ENCODE results near the gene LDB2.

The LDB2 gene

GRCh38 chr4:16802044-16802443, 96.4 kb downstream of the LDB2 start:
- no peak for DNase-seq (ENCODE audit: low spot score)

DNA sequence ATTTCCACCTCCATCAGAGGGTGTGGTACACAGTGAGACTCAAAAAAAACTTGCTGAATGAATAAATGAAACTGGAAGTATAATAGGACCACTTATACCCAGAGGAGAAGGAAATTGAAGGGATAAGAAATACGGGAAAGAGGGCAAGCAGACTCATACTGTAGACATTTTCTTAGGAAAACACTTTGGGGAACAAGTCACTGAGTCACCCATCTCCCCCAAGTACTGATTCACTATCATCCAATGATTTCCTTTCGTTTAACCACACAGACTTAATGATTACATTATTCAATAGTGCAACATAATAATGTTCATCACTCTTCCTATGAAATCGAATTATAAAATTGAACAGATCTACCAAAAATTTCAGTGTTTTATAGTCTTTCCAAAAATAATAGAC, 97.1 kb downstream of the LDB2 start:
- DNase-seq (ENCODE audit: low spot score), result no peak

GRCh38 chr4:16794816-16795445, 103.5 kb downstream of the LDB2 start:
- DNase-seq (ENCODE audit: low spot score), result peak; percentile 39

DNA sequence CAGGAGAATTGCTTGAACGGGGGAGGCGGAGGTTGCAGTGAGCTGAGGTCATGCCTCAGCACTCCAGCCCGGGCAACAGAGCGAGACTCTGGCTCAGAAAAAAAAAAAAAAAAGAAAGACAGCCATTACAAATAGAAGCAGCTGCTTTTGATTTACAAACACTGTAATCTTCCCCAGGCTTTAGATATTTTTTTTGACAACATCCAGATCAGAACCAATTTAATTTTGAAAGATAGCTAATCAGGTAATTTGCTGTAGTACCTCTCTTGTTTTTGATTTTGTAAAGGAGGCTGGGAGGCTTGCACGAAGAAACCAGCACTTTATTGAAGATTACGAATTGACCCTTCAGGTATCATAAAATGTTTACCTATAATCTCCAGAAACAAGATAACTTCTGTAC, 107.0 kb downstream of the LDB2 start:
- no peak for DNase-seq (ENCODE audit: low spot score)

DNA sequence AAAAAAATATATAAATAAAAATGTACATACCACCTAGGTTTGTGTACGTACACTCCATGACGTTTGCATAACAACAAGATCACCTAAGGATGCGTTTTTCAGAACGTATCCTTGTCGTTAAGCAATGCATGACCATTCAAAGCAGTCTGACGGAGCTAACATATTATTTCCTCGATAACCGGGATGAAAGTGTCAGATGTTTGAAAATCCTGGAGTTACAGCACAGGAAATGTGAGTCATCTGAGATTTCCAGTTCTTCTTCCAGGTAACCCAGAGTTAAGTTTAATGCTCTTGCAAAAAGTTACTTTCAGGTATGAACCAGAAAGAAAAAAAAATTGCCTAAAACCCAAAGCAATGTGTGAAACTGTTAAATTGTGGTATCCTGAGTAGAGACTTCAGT, 107.9 kb downstream of the LDB2 start:
- no peak for DNase-seq (ENCODE audit: low spot score)

- DNase-seq (ENCODE audit: low spot score), result no peak
Measured at GRCh38 chr4:16788868-16789267, 109.6 kb downstream of the LDB2 start.

DNA sequence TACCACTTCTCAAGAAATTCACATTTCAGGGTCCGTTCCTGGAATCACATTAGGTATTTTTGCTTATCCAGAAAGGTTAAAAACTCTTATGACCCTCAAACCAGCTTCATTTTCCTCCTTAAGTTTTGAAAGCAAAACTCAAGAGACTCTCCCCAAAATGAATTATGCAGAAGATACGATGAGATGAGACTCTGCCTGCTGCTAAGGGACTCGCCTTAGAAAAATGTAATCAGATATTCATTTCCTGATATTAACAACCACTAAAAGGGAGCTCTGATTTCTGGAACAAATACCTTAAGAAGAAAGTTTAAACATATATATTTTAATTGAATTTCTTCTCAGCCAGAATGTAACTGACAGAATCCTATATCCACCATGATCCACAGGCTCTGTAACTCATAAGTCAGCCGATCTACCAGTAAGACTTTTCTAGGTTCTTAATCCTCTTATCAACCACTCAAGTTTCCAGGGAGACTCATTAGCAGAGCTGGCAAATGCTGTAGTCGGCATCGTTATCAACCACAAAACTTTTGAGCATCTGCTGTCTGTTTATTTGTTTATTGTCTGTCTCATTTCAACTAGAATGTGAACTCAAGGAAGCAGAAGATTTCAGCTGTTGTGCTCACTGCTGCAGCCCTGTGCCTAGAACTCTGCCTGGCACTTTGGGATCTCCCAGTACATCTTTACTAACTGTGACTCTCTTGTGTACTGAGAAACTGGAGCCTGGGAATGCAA, 112.5 kb downstream of the LDB2 start:
- no peak for DNase-seq (ENCODE audit: low spot score)

DNA sequence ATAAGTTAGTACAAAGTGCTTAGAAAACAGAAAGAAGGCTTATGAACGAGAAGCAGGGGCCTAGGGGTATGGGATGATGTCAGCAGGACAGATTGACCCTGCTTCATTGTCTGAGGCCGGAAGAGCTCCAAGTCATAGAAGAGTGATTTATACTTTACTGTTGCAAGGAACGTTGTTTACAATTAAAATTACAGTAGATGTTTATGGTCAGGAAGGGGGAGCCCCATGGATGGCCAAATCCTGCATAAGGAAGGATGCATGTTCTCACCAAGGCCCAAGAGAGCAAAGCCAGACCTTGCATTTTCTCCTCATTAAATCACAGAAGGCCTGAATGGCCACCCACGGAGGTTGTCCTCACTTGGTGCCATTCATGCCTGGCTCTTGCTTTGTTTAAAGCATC, 115.3 kb downstream of the LDB2 start:
- no peak for DNase-seq (ENCODE audit: low spot score)

DNA sequence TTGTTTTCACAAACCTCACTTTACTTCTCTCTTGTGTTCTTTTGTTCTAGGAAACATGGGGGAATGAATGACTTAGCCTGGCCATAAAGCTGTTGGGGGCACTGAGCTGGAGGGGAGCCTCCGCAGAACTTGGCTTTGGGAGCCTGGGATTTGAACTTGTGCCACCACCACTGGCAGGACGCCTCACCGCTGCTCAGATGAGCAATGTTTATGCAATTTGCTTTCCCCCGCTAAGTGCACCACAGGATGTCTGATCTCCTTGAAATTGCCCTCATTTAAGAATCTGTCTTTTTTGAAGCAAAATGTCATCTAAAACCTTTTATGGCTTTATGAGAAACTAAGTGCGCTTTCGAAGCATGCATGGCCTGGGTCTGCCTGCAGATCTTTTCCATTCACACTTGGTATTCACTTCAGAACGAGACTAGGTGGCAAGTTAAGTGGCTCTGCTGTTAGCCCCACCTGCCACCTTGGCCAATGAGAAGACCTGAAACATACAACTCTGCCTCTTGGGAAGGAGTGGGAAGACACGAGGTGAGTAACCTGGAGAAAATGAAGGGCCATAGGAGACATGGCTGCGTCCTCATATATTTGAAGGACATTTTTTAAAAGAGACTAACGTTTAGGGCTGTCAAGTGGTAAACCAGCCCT, 119.3 kb downstream of the LDB2 start:
- no peak for DNase-seq (ENCODE audit: low spot score)

GRCh38 chr4:16777726-16778125, 120.7 kb downstream of the LDB2 start:
- no peak for DNase-seq (ENCODE audit: low spot score)

DNA sequence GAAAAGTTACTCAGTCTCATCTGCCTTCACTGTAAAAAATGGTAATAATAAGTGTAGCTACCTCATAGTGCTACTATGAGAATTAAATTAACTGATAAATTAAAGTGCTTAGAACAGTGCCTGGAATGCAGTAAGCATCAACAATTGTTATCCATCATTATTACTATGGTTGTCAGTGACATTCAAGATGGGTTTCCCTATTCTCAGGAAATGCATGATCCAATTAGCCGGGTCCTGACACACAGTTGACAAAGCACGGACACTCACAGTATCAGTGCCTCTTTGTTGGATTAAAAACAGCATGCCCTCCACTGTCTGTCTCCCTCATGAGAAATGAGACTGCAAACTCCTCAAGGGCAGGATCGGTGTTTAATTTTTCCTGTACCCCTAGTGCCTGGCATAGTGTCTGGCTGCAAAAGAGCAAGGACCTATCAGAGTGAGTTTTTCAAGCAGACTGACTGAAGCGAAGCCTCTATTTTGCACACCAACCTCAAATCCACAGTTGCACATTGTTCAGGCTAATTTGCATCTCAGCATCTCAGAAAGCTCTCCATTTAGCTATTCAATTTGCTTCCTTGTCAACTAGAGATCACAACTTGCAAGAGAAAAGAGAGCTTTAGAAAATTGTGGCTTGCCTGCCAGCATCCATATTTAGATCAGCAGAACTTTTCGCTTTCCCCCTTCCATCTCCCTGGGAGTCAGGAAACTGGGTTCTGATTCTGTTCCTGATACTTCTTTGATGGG, 122.9 kb downstream of the LDB2 start:
- no peak for DNase-seq (ENCODE audit: low spot score)

DNA sequence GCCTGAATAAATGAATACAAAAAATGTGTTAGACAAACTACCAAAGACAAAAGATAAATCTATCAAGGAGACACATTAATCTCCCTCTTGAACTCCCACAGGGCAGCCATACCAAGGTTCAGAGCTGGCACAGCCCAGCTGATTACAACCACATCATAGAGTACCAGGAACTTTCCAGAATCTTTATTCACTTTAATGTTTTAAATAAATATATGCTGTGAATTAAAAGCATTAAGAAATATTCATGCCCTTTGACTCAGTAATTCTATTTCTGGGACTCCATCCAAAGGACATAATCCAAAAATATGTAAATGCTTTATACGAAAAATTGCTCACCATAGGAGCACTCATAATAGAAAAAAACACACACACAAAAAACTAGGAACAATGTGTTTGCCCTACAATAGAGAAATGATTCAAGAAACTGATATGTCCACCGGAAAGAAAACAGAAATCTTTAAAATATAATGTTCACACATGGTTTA, 126.0 kb downstream of the LDB2 start:
- no peak for DNase-seq (ENCODE audit: low spot score)

DNA sequence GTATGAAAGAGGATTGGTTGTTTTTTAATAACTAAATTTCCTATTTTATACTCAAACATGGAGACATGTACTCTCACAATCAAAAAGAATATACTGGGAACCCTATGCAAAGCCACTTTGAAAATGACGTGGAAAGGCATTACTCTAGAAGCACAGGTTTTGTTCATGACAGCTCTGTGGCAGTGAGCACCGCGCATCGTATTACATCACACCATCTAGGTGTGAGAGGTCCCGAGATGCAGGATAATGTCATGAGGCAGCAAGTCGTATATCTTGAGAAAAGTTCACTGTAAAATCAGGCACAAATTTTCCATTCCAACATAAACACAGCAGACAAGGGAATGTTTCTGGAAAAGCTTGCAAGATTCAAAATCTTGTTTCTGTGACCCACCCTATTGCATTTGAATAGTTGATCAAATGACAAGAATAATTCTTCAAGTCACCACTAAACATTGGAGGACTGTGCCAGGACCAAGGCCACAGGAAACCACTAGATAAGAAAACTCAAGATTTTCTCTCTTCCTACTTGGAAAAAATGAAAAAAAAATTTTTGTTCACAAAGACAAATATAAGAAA, 127.6 kb downstream of the LDB2 start:
- DNase-seq (ENCODE audit: low spot score), result no peak

GRCh38 chr4:16767861-16768260, 130.6 kb downstream of the LDB2 start:
- no peak for DNase-seq (ENCODE audit: low spot score)

DNA sequence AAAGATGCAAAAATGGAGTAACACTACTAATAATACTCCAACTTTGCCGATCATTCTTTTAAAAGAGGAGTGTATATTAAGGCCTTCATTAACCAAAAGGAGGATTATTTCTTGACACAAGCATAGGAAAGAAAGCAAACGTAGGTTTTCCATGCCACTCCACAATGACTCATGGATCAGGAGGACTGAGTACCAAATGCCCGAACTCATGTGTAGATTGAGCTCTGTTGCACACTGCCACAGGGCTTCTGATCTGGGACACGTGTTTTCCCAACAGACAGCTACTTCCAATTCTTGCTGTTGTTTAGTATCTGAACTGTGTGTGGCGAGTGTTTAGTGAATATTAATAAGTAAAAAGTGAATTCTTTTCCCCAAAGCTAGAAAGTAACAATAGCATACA, 131.2 kb downstream of the LDB2 start:
- DNase-seq (ENCODE audit: low spot score), result no peak

GRCh38 chr4:16765546-16765945, 132.9 kb downstream of the LDB2 start:
- no peak for DNase-seq (ENCODE audit: low spot score)

- DNase-seq (ENCODE audit: low spot score), result no peak
Measured at GRCh38 chr4:16764622-16765021, 133.8 kb downstream of the LDB2 start.

GRCh38 chr4:16760617-16761363, 137.7 kb downstream of the LDB2 start:
- DNase-seq (ENCODE audit: low spot score), result no peak

GRCh38 chr4:16759931-16760582, 138.4 kb downstream of the LDB2 start:
- DNase-seq (ENCODE audit: low spot score), result no peak

GRCh38 chr4:16758816-16759215, 139.6 kb downstream of the LDB2 start:
- no peak for DNase-seq (ENCODE audit: low spot score)

DNA sequence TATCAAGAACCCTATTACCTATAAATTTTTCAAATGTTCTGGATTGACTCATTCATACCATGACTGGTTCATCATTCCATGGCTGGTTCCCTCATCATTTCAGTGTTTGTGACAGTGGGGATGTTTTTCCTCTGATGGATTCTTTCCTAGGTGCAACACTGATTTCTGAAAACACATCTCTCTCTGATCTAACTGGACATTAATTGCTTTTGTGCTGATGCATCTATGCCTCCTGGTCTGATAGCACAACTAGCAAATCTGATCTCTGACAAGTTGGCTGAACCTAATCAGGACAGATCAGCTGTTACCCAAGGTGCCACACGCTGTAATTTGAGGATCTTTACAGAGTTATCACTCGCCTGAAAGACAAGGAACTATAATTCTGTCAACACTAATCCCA, 140.2 kb downstream of the LDB2 start:
- DNase-seq (ENCODE audit: low spot score), result no peak
